ENCODE results near the gene PIP4K2A.
A peak's percentile ranks its signal among the peaks of the same experiment; 100 is the strongest.

The PIP4K2A gene

GRCh38 chr10:22634093-22634492 is 80.3 kb downstream of the PIP4K2A start:
- DNase-seq, result no peak

DNA sequence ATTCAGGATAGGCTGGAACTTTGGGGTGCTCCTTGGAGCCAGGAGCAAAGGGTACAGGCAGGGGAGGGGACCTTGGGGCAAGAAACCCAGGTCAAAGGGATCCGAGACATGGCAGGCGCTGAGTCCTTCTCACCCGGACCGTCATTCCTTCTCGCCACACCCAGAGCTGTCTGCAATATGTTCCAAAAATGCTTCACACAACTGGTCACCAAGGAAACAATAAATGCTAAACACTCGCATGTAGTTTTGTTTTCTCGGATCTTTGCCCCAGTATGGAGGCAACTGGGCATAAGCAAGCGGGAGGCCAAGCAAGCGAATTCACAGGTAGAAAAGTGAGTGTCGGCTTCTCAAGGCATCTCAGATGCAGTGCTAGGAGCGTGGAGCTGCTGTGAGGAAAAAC is 80.8 kb downstream of the PIP4K2A start:
- DNase-seq, result peak; percentile 12

GRCh38 chr10:22633106-22633505 is 81.3 kb downstream of the PIP4K2A start:
- peak; percentile 28 for DNase-seq

DNA sequence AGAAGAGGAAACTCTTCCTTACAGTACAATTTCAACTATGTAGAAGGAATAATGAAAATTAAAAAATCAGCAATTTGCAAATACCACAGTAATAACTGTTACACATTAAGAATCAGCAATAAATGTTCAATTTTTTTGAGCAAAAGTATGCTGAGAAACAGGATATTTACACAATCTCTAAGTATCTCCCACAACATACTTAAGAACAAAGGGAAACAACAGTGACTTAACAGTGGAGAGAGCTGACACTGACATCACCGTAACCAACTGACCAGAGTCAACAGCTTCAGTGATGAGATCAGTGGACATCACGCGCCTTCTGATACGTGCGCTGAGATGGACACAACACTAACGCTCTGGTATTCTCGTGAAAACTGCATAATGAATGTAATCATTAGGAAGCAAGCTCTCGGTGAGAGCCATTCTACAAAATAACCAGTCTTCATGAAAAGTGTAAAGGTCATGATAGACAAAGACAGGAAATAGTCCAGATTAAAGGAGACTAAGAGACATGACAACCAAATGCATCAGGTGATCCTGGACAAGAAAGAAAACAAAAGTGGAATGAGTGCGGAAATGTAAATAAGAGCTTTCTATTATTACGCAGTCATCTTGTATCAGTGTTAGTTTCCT is 82.6 kb downstream of the PIP4K2A start:
- peak; percentile 99 for DNase-seq

DNA sequence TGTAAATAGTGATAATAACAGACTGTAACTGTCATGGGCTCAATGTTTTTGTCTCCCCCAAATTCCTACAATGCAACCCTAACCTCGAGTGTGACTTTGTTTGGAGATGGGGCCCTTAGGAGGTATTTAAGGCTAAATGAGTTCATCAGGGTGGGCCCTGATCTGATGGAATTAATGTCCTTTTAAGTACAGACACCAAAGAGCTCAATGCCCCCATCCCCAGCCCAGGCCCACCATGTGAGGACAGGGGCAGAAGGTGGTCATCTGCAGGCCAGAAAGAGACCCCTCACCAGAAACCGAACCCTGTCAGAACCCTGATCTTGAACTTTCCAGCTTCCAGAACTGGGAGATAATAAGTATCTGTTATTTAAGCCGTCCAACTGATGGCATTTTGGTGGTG is 83.2 kb downstream of the PIP4K2A start:
- DNase-seq, result peak; percentile 43

- DNase-seq, result peak; percentile 81
Observed at GRCh38 chr10:22630234-22631174, 83.9 kb downstream of the PIP4K2A start.

DNA sequence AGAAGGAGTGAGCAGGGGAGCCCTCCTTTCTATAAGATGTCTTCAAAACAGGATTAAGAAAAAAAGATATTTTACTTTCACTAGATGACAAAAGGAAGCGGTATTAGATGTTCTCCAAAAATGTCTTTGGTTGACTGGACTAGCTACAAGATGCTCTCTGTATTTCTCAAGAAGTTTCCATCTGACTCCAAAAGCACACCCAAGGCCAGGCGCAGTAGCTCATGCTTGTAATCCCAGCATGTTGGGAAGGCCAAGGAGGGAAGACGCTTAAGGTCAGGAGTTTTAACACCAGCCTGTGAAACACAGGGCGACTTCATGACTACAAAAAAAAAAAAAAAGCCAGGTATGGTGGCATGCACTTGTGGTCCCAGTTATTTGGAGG is 84.5 kb downstream of the PIP4K2A start:
- DNase-seq, result no peak

- DNase-seq, result no peak
Observed at GRCh38 chr10:22629126-22629525, 85.3 kb downstream of the PIP4K2A start.

- no peak for DNase-seq
Observed at GRCh38 chr10:22628309-22628708, 86.1 kb downstream of the PIP4K2A start.

DNA sequence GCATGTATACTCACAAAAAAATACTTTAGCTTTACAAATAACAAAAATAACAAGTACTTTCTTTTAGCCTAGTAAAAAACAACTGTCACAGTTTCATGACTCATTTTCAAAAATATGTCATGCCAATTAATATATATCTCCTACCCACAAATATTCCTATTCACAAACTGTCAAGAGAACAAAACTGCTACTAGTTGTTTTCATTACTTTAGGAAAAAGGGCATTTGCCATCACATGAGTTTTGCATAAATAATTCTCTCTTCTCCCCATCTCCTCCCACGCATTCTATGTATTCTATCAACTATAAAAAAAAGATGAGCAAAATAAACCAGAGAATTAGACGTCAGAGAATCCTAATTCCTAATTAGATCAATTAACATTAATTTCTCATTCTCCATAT is 87.6 kb downstream of the PIP4K2A start:
- DNase-seq, result no peak

DNA sequence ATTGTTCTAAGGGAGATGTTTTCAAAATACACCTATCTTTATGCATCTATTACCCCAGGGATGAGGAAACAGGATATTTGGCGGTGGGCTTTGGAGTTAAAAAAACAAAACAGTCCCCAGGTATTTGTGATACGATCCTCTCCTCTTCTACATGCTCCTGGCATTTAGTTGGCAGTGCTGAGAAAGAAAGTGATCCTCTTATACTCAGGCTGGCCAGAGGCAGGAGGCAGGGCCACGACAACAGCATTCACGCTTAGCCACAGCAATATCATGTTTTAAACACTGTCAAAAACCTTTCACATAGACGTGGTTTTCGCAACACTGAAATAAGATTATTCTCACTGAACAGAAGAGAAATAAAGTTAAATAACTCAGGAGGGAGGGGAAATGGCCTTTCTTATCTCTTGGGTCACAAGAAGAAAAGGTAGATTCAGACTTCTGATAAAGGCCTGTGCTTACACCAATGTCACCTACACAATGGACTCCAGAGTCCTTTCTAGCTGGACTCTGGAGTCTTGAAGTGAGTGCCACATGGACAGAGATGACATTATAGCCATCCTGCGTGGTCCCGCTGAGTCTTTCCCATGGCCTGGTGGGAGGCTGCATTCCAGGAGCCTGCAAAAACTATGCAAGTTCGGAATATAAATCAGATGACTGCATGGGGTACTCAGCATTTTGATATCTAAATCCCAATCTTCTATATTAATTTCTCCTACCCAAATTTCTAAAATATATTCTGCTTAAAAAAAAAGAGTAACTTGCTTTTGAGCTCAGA is 88.7 kb downstream of the PIP4K2A start:
- no peak for DNase-seq

DNA sequence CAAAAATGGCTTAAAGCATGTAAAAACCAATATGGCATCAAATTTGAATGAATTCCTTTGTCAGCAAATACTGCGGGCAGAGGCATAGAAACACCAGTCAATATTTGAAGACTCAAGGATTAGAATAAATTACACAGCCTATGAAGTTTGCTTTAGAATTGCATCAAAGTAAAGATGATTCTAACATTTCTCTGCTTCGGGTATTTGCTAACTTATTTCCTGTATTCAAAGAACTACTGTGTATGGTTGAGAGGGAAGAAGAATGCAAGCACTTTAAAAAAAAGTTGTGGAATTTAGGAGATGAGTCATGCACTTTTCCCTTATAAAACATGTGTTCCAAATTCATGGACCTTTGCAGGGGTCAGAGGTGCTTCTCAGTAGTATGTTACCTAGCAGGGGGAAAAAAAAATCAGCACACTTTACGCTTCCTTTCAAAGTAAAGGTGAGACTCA is 90.1 kb downstream of the PIP4K2A start:
- DNase-seq, result peak; percentile 55

DNA sequence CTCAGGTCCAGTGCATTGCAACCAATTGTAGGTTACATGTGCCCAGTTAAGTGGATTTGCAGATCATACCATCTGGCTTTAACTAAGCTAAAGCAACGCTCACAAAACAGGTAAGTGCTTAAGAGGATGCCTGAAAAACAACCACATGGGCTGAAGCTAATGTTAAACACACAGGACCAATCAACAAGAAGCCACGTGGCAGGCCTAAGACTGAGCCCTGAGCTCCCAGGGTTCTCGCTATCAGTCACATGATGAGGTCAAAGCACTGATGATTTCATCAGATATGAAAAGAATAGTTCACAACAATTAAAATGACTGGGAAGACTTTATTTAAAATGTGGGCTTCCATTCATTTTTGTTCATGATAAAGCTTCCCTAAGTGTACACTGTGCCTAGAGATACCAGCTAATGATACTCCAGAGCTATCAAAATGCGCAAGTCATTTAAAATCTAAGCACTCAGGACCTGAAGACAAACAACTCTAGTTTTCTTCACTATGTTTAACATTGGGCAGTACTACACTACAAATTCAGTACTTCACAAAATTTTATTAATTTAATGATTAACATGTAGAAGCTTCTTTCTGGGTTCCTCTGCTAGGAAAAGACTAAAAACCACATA is 90.6 kb downstream of the PIP4K2A start:
- DNase-seq, result peak; percentile 37

DNA sequence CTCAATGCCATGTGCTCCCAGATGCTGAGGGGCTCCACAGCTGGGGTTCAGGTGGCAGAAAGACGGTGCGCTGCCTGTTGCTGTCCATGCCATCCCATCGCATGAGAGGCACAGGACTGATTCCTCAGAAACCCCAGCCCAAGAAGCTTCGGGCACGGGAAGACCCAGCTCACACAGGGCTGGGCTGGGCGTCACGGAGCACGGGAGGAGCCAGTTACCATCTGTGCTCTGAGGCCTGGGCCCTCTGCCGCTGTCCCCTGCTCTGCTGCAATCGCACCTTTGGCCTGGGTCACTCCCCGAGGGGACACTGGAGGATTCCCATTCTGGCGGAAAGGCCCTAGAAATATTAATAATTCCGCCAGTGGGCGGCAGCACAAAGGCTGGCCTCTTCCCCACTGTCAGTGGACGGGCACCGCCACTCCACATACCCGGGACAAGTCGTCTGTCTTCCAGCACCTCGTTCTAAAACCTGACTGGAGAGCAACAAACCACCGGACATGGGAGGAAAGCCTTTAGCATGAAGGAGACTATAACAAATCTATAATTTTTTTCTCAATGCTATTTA is 92.1 kb downstream of the PIP4K2A start:
- no peak for DNase-seq

DNA sequence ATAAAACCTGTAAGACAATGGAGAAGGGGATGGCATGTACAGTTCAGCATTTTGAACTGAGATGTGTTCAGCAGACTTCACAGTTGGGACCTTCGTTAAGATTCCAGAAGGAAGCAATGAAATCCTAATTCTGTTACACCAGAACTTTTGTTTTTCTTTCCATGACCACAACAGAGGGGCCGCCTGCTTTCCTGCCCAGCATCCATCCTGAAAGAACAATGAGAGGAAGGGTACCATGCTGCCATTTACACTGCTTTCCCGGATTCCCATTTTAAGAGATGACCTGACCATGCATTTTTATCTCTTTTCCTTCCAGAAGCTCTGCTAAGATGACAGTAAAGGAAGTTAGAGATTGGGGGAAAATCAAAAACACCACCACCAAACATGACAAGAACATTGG is 92.7 kb downstream of the PIP4K2A start:
- no peak for DNase-seq

- no peak for DNase-seq
Observed at GRCh38 chr10:22620929-22621328, 93.4 kb downstream of the PIP4K2A start.

GRCh38 chr10:22620140-22620857 is 94.1 kb downstream of the PIP4K2A start:
- no peak for DNase-seq

- no peak for DNase-seq
Observed at GRCh38 chr10:22619101-22619500, 95.3 kb downstream of the PIP4K2A start.

- no peak for DNase-seq
Observed at GRCh38 chr10:22618078-22618785, 96.1 kb downstream of the PIP4K2A start.

DNA sequence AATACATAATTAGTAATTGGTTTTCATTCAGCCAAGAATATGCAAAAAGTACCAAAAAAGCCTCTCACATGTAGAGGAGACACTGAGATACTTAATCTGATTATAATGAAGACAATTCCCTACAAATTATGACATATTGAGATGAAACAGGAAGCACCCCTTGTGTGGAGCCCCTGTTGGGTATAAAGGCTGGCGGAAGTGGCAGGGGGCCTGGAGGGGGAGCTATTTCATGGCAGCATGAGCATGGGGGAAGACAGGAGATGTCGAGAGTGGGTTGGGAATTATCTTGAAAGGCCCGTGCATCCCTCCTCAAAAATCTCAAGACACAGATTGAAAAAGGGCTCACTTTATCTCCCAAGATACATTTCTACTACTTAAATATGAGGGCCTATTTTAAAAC is 96.9 kb downstream of the PIP4K2A start:
- no peak for DNase-seq

DNA sequence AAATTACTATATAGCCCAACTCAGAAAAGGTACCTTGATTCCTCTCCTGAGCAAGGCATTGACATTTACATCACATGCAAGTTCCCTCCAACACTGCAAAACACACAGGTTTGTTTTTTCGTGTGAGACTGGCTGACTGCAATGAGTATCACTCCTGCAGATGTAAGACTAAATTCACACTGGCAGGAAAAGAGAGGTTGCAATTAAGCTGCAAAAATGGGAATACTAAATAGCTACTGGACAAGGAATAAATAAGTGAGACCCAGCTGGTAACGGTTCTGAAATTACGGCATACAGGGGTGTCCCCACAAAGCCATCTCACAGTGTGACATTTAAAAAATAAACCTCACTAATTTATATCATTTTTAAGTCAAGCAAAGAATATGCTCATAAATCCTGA is 97.3 kb downstream of the PIP4K2A start:
- no peak for DNase-seq

Measured in DMS53 (cell line).